ENCODE data around the gene CCDC85B. TPM values are rescaled to one million over a fixed set of nuclear protein-coding genes. Genes with fewer than 3 reads are reported as not detected.
A peak's percentile ranks its signal among the peaks of the same experiment; 100 is the strongest.

Gene CCDC85B
- total RNA-seq (10 to 100 TPM in 4 of 5 donors, 1 to 10 TPM in 1; 7.0 to 68.9 (median 20.6) TPM), polyA plus RNA-seq (10 to 100 TPM; 25.1 to 50.4 (median 42.5) TPM)
- long read RNA-seq, donor 1, transcript CCDC85B-201 (1 exons, 1,524 nt) = major isoform, 17 of 17 reads
- long read RNA-seq, donor 1, partial matches to known transcripts = 0 of 17 reads
- long read RNA-seq, donor 1, other reads (novel, unspliced or antisense) = 0 of 17 reads
- long read RNA-seq, donor 2, transcript CCDC85B-201 (1 exons, 1,524 nt) = major isoform, 19 of 19 reads
- long read RNA-seq, donor 2, partial matches to known transcripts = 0 of 19 reads
- long read RNA-seq, donor 2, other reads (novel, unspliced or antisense) = 0 of 19 reads
- long read RNA-seq, donor 3, transcript CCDC85B-201 (1 exons, 1,524 nt) = major isoform, 22 of 22 reads
- long read RNA-seq, donor 3, partial matches to known transcripts = 0 of 22 reads
- long read RNA-seq, donor 3, other reads (novel, unspliced or antisense) = 0 of 22 reads
- long read RNA-seq, donor 4, partial matches to known transcripts = 0 of 1 reads
- long read RNA-seq, donor 4, other reads (novel, unspliced or antisense) = 0 of 1 reads
- long read RNA-seq, donor 5, transcript CCDC85B-201 (1 exons, 1,524 nt) = major isoform, 36 of 36 reads
- long read RNA-seq, donor 5, partial matches to known transcripts = 0 of 36 reads
- long read RNA-seq, donor 5, other reads (novel, unspliced or antisense) = 0 of 36 reads
- long read RNA-seq, donor 6, transcript CCDC85B-201 (1 exons, 1,524 nt) = major isoform, 57 of 57 reads
- long read RNA-seq, donor 6, partial matches to known transcripts = 0 of 57 reads
- long read RNA-seq, donor 6, other reads (novel, unspliced or antisense) = 0 of 57 reads
- long read RNA-seq, donor 7, transcript CCDC85B-201 (1 exons, 1,524 nt) = major isoform, 56 of 56 reads
- long read RNA-seq, donor 7, partial matches to known transcripts = 0 of 56 reads
- long read RNA-seq, donor 7, other reads (novel, unspliced or antisense) = 0 of 56 reads
- long read RNA-seq, donor 8, transcript CCDC85B-201 (1 exons, 1,524 nt) = major isoform, 20 of 20 reads
- long read RNA-seq, donor 8, partial matches to known transcripts = 0 of 20 reads
- long read RNA-seq, donor 8, other reads (novel, unspliced or antisense) = 0 of 20 reads
- long read RNA-seq, donor 9, transcript CCDC85B-201 (1 exons, 1,524 nt) = major isoform, 32 of 32 reads
- long read RNA-seq, donor 9, partial matches to known transcripts = 0 of 32 reads
- long read RNA-seq, donor 9, other reads (novel, unspliced or antisense) = 0 of 32 reads
- long read RNA-seq, donor 10, transcript CCDC85B-201 (1 exons, 1,524 nt) = major isoform, 7 of 7 reads
- long read RNA-seq, donor 10, partial matches to known transcripts = 0 of 7 reads
- long read RNA-seq, donor 10, other reads (novel, unspliced or antisense) = 0 of 7 reads

- peak in 2 of 4 donors; percentile 29 to 35 for TF ChIP-seq POLR2A (IDR thresholded peaks at IDR 0.05)
- peak; percentile 75 to 97 (median 95) for TF ChIP-seq POLR2AphosphoS5 (IDR thresholded peaks at IDR 0.05)
- peak in 1 of 7 experiments; percentile 4 for TF ChIP-seq CTCF (IDR thresholded peaks at IDR 0.05)
- no peak for TF ChIP-seq EP300 (IDR thresholded peaks at IDR 0.05)
- intact Hi-C loops (cut with DNase I; ENCODE audit: low total_unique reads) = no loop called here
- H3K4me1 ChIP-seq = peaks cover 64 to 82% (median 74%) of the 10 kb centered on the region in 4 donors
- peak within 1 kb of the TSS; percentile 94 to 98 (median 96) for H3K27ac ChIP-seq
- H3K4me3 ChIP-seq = peak within 1 kb of the TSS; percentile 57 to 75 (median 68)
- 0 to 2% (median 1%) methylated on average over 13 to 94 of the region's 94 CpGs for WGBS, 5 donors
- peaks cover 0 to 13% (median 12%) of the 10 kb centered on the region in 4 donors for H3K36me3 ChIP-seq
- H3K9me3 ChIP-seq = no peaks in the 10 kb centered on the region
- peak; percentile 99 for DNase-seq
- no peaks in the 10 kb centered on the region for H3K27me3 ChIP-seq
Observed at GRCh38 chr11:65890324-65891218, at the start of gene CCDC85B. CCDC85B (plus strand) TSS chr11:65890673; CDS start chr11:65890784, 111 bp downstream.

GRCh38 chr11:65842144-65842543 is 48.3 kb upstream of the CCDC85B start:
- no peak overlapping the region for H3K4me3 ChIP-seq
- intact Hi-C loops (cut with DNase I; ENCODE audit: low total_unique reads) = no loop called here
- 68 to 89% (median 81%) methylated on average over 3 to 4 of the region's 4 CpGs for WGBS, 5 donors
- no peaks in the 10 kb centered on the region for H3K27me3 ChIP-seq
- H3K4me1 ChIP-seq = peaks cover 6 to 12% (median 8%) of the 10 kb centered on the region in 4 donors
- no peaks in the 10 kb centered on the region for H3K36me3 ChIP-seq
- no peak for DNase-seq
- H3K27ac ChIP-seq = no peak overlapping the region
- no peaks in the 10 kb centered on the region for H3K9me3 ChIP-seq
- TF ChIP-seq POLR2AphosphoS5 (IDR thresholded peaks at IDR 0.05) (no peak), CTCF (IDR thresholded peaks at IDR 0.05) (no peak), EP300 (IDR thresholded peaks at IDR 0.05) (no peak), POLR2A (IDR thresholded peaks at IDR 0.05) (no peak)

- peak overlapping the region in 2 of 5 donors; percentile 13 to 49 for H3K27ac ChIP-seq
- TF ChIP-seq POLR2AphosphoS5 (IDR thresholded peaks at IDR 0.05) (no peak), CTCF (IDR thresholded peaks at IDR 0.05) (no peak), POLR2A (IDR thresholded peaks at IDR 0.05) (no peak), EP300 (IDR thresholded peaks at IDR 0.05) (no peak)
- H3K4me1 ChIP-seq = peaks cover 6 to 12% (median 8%) of the 10 kb centered on the region in 4 donors
- WGBS, 5 donors = 36 to 67% (median 49%) methylated on average over 3 of the region's 3 CpGs
- H3K36me3 ChIP-seq = no peaks in the 10 kb centered on the region
- DNase-seq = peak in 1 of 2 donors; percentile 30
- H3K27me3 ChIP-seq = no peaks in the 10 kb centered on the region
- H3K9me3 ChIP-seq = no peaks in the 10 kb centered on the region
- no peak overlapping the region for H3K4me3 ChIP-seq
- intact Hi-C loops (cut with DNase I; ENCODE audit: low total_unique reads) = no loop called here
Observed at GRCh38 chr11:65843811-65844210, 46.7 kb upstream of the CCDC85B start.
